A549 (cell line): ENCODE data around the gene HOMER3. TPM values are rescaled to one million over a fixed set of nuclear protein-coding genes. Genes with fewer than 3 reads are reported as not detected.

Source experiments
- ATAC-seq, 2 experiments: fragments of 200-7000 bp in 1 of 2; fragments of >200 bp in 1 of 2; cut with Nextera tagmentation in 1 of 2; cut with Tn5 transposase in 1 of 2; 3 replicates each; pipeline versions ENCODE4 v1.8.0 to v1.9.1; 2018 to 2020; ENCODE audit warnings: mild to moderate bottlenecking in 1 of 2, moderate library complexity in 1 of 2
- CTCF ChIA-PET: fragments of 300-600 bp; sonication (Branson Sonifier 250); formaldehyde crosslinking; extraction: SDS; loops from one replicate; lab custom pipeline; 2021; ENCODE audit warnings: antibody characterized with exemption, inconsistent platforms; lab: Yijun Ruan, JAX
- POLR2A ChIA-PET: fragments of 350-600 bp; formaldehyde crosslinking; extraction: SDS; loops from one replicate; lab custom pipeline; 2021; ENCODE audit warnings: antibody characterized with exemption, inconsistent platforms; lab: Yijun Ruan, JAX
- DNase-seq, 2 experiments: peaks; one replicate each; pipeline versions ENCODE4 v3.0.0 to v3.0.0-alpha.2; 2011 to 2016; ENCODE audit warnings: low read depth in 1 of 2, low spot score in 1 of 2
- FAIRE-seq: peaks from 2 replicates; lab custom pipeline; 2011; peaks lifted over from hg19 to GRCh38; lab: Jason Lieb, UNC
- H3K27ac ChIP-seq, 2 experiments: fragments of >200 bp; sonication (Bioruptor Twin); formaldehyde crosslinking; 3 replicates each; pipeline ENCODE4 v1.5.1; 2016 to 2017
- H3K4me1 ChIP-seq: fragments of >200 bp; sonication (Bioruptor Twin); formaldehyde crosslinking; 3 replicates; pipeline ENCODE4 v1.6.1; 2016
- H3K4me2 ChIP-seq: fragments of >200 bp; sonication (Bioruptor Twin); formaldehyde crosslinking; 3 replicates; pipeline ENCODE4 v1.6.1; 2016
- H3K4me3 ChIP-seq: fragments of >200 bp; sonication (Bioruptor Twin); formaldehyde crosslinking; 3 replicates; pipeline ENCODE4 v1.5.1; 2016
- H3K9me3 ChIP-seq: fragments of >200 bp; sonication (Bioruptor Twin); formaldehyde crosslinking; 3 replicates; pipeline ENCODE4 v1.6.1; 2016
- BHLHE40 ChIP-seq: IDR thresholded peaks from 2 replicates; pipeline ENCODE4 v1.6.1; 2012; ENCODE audit warnings: low read depth, low read length, inconsistent platforms
- CEBPB ChIP-seq, 2 experiments: fragments of >200 bp in 1 of 2; sonication (Bioruptor Twin) in 1 of 2; formaldehyde crosslinking in 1 of 2; IDR thresholded peaks; 2 replicates each; pipeline ENCODE4 v1.6.1; 2012 to 2016
- CHD2 ChIP-seq: fragments of 150-350 bp; IDR thresholded peaks from 2 replicates; pipeline ENCODE4 v1.6.1; 2014; ENCODE audit warnings: low read length; ENCODE audit not compliant: partially characterized antibody
- E2F6 ChIP-seq: IDR thresholded peaks from 2 replicates; pipeline ENCODE4 v1.6.1; 2012; ENCODE audit warnings: low read depth, borderline replicate concordance
- EHF ChIP-seq: fragments of 250-450 bp; sonication (Bioruptor Pico); IDR thresholded peaks from 2 replicates; pipeline ENCODE4 v1.5.0; 2020; ENCODE audit warnings: mild to moderate bottlenecking
- EP300 ChIP-seq, 2 experiments: fragments of >200 bp; sonication (Bioruptor Twin); formaldehyde crosslinking; IDR thresholded peaks; 2 replicates in 1 of 2; 3 replicates in 1 of 2; pipeline ENCODE4 v1.6.1; 2016 to 2017
- FOSL2 ChIP-seq, 2 experiments: fragments of 450-650 bp in 1 of 2; fragments of >200 bp in 1 of 2; sonication (Bioruptor Twin) in 1 of 2; formaldehyde crosslinking; IDR thresholded peaks; 2 replicates each; pipeline versions ENCODE4 v1.5.0 to v1.6.1; 2016 to 2020; ENCODE audit warnings: mild to moderate bottlenecking in 1 of 2, moderate library complexity in 1 of 2
- FOXS1 ChIP-seq: fragments of 250-450 bp; sonication (Bioruptor Pico); IDR thresholded peaks from 2 replicates; pipeline ENCODE4 v1.5.0; 2020; ENCODE audit warnings: mild to moderate bottlenecking, moderate library complexity
- GATA3 ChIP-seq: IDR thresholded peaks from 2 replicates; pipeline ENCODE4 v1.6.1; 2012; ENCODE audit warnings: borderline replicate concordance
- HDAC2 ChIP-seq: fragments of 200-600 bp; sonication (generic); IDR thresholded peaks from 2 replicates; pipeline ENCODE4 v1.6.1; 2016
- HES2 ChIP-seq: fragments of >200 bp; sonication (Bioruptor Twin); formaldehyde crosslinking; IDR thresholded peaks from 2 replicates; pipeline ENCODE4 v1.6.1; 2016
- HMGXB4 ChIP-seq: fragments of 250-450 bp; sonication (Bioruptor Pico); IDR thresholded peaks from 2 replicates; pipeline ENCODE4 v1.5.0; 2021; ENCODE audit warnings: mild to moderate bottlenecking, moderate library complexity, borderline replicate concordance
- HOXA7 ChIP-seq: fragments of 250-450 bp; sonication (Bioruptor Pico); IDR thresholded peaks from 2 replicates; pipeline ENCODE4 v1.5.0; 2020; ENCODE audit warnings: mild to moderate bottlenecking, moderate library complexity
- HOXB13 ChIP-seq: fragments of 250-450 bp; sonication (Bioruptor Pico); IDR thresholded peaks from 2 replicates; pipeline ENCODE4 v1.5.0; 2020; ENCODE audit warnings: low read depth, mild to moderate bottlenecking, moderate library complexity
- HOXB5 ChIP-seq: fragments of 250-450 bp; sonication (Bioruptor Pico); IDR thresholded peaks from 2 replicates; pipeline ENCODE4 v1.5.0; 2020; ENCODE audit warnings: mild to moderate bottlenecking, moderate library complexity
- JUN ChIP-seq, 2 experiments: fragments of >200 bp; sonication (Bioruptor Twin); formaldehyde crosslinking; IDR thresholded peaks; 2 replicates in 1 of 2; 3 replicates in 1 of 2; pipeline ENCODE4 v1.6.1; 2016 to 2017
- MAFK ChIP-seq: fragments of 450-650 bp; IDR thresholded peaks from 2 replicates; pipeline ENCODE4 v1.6.1; 2014; ENCODE audit not compliant: partially characterized antibody
- MAZ ChIP-seq: fragments of 150-350 bp; IDR thresholded peaks from 2 replicates; pipeline ENCODE4 v1.6.1; 2014; ENCODE audit warnings: antibody characterized with exemption, low read depth, low read length, borderline replicate concordance
- NPAS2 ChIP-seq: fragments of 250-450 bp; sonication (Bioruptor Pico); IDR thresholded peaks from 2 replicates; pipeline ENCODE4 v1.8.0; 2022; ENCODE audit warnings: mild to moderate bottlenecking, moderate library complexity, borderline replicate concordance
- NR3C1 ChIP-seq: fragments of >200 bp; sonication (Bioruptor Twin); formaldehyde crosslinking; IDR thresholded peaks from 3 replicates; pipeline ENCODE4 v1.6.1; 2017
- RCOR1 ChIP-seq: fragments of 150-350 bp; IDR thresholded peaks from 2 replicates; pipeline ENCODE4 v1.6.1; 2014; ENCODE audit warnings: antibody characterized with exemption, low read length, low read depth
- RFX5 ChIP-seq: fragments of 450-650 bp; IDR thresholded peaks from 2 replicates; pipeline ENCODE4 v1.7.1; 2014; ENCODE audit warnings: antibody characterized with exemption, mild to moderate bottlenecking, moderate library complexity
- SREBF2 ChIP-seq: fragments of 450-650 bp; IDR thresholded peaks from 2 replicates; pipeline ENCODE4 v1.6.1; 2014; ENCODE audit warnings: mild to moderate bottlenecking, moderate library complexity
- ZC3H11A ChIP-seq: fragments of 450-650 bp; IDR thresholded peaks from 2 replicates; pipeline ENCODE4 v1.6.1; 2014; ENCODE audit warnings: antibody characterized with exemption, mild to moderate bottlenecking
- ZFP36 ChIP-seq: fragments of 450-650 bp; IDR thresholded peaks from 2 replicates; pipeline ENCODE4 v1.6.1; 2014; ENCODE audit warnings: borderline replicate concordance; ENCODE audit not compliant: partially characterized antibody
- ZNF302 ChIP-seq: fragments of 250-450 bp; sonication (Bioruptor Pico); IDR thresholded peaks from 2 replicates; pipeline ENCODE4 v1.9.0; 2021; ENCODE audit warnings: inconsistent platforms, mild to moderate bottlenecking, moderate library complexity
- ZSCAN20 ChIP-seq: fragments of 250-450 bp; sonication (Bioruptor Pico); IDR thresholded peaks from 2 replicates; pipeline ENCODE4 v1.8.0; 2022; ENCODE audit warnings: mild to moderate bottlenecking, moderate library complexity
- WGBS: methylation state at CpG from one replicate; pipeline ENCODE4 v1.1.6; 2017; ENCODE audit errors: missing lambda C conversion rate; 5-methylcytosine and 5-hydroxymethylcytosine counted together
- polyA plus RNA-seq, 4 experiments: library from polyadenylated mRNA; depleted of rRNA in 3 of 4; stranded (reverse); fragments of >200 nt; fragmentation: RNase III in 1 of 4; extraction: RNeasy Plus Mini Kit Qiagen cat#74134 plus additional on column Dnase treatment in 1 of 4; gene quantifications; 2 replicates in 3 of 4; 3 replicates in 1 of 4; pipeline ENCODE4 v1.2.3, GENCODE V29; 2011 to 2017
- TF ChIP-seq, protein P1 (sequence below): IDR thresholded peaks from 2 replicates; pipeline ENCODE4 v1.6.1; 2012

HOMER3 gene
- polyA plus RNA-seq, 2 of the 4 experiments (the other 2 are of a cell fraction), result 9.9 to 35.4 TPM

- no peak for TF ChIP-seq HES2
- TF ChIP-seq HOXB13, result no peak
- no peak for TF ChIP-seq BHLHE40
- TF ChIP-seq HOXB5 (CRISPR knock-in tag), result no peak
- TF ChIP-seq HMGXB4 (CRISPR knock-in tag), result no peak
- no peak for TF ChIP-seq EP300 (IDR thresholded peaks at IDR 0.05)
- TF ChIP-seq, protein P1, sequence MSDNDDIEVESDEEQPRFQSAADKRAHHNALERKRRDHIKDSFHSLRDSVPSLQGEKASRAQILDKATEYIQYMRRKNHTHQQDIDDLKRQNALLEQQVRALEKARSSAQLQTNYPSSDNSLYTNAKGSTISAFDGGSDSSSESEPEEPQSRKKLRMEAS, result no peak
- TF ChIP-seq MAFK, result no peak
- TF ChIP-seq ZNF302 (CRISPR knock-in tag), result no peak
- TF ChIP-seq ZFP36, result no peak
- TF ChIP-seq FOXS1 (CRISPR knock-in tag), result no peak
- no peak for TF ChIP-seq MAZ
Observed at GRCh38 chr19:18928018-18928805, 12.8 kb downstream of the HOMER3 start (continued).

- no peak for ATAC-seq
Observed at GRCh38 chr19:18924684-18925213, 16.3 kb downstream of the HOMER3 start.

GRCh38 chr19:18922228-18922985, 18.6 kb downstream of the HOMER3 start:
- Histone ChIP-seq H3K27ac (no peak overlapping the region), H3K4me1 (peaks cover 8% of the 10 kb centered on the region; the same call in 1 of the 3 replicates), H3K4me2 (no peak overlapping the region), H3K9me3 (no peaks in the 10 kb centered on the region), H3K4me3 (no peak overlapping the region)
- POLR2A ChIA-PET, result no interaction called here
- DNase-seq, result no peak
- no peak for TF ChIP-seq E2F6
- no peak for TF ChIP-seq CEBPB (IDR thresholded peaks at IDR 0.05)
- TF ChIP-seq EHF (CRISPR knock-in tag), result no peak
- no peak for TF ChIP-seq EP300 (IDR thresholded peaks at IDR 0.05)
- no peak for TF ChIP-seq ZC3H11A
- TF ChIP-seq, protein P1, result no peak
- no peak for TF ChIP-seq RFX5
- TF ChIP-seq RCOR1, result no peak
- WGBS, result 91% methylated on average over 13 of the region's 29 CpGs
- CTCF ChIA-PET, result interaction anchor here (0.9 to 2.3 kb wide), 2 partner anchors 64 to 65 kb away, joined by 4 to 8 read pairs; no protein-coding TSS in a partner anchor
- FAIRE-seq, result no peak
- no peak for ATAC-seq

More at GRCh38 chr19:18924684-18925213, 16.3 kb downstream of the HOMER3 start:
- no peak overlapping the region for H3K4me3 ChIP-seq
- H3K4me1 ChIP-seq, result peaks cover 4% of the 10 kb centered on the region; the same call in 1 of the 3 replicates
- H3K27ac ChIP-seq, result no peak overlapping the region
- DNase-seq, result no peak
- H3K9me3 ChIP-seq, result no peaks in the 10 kb centered on the region
- POLR2A ChIA-PET, result no interaction called here
- 94% methylated on average over 5 of the region's 15 CpGs for WGBS
- no peak overlapping the region for H3K4me2 ChIP-seq
- FAIRE-seq, result no peak
- no peak for TF ChIP-seq ZFP36
- no peak for TF ChIP-seq HDAC2
- no peak for TF ChIP-seq EHF (CRISPR knock-in tag)
- no peak for TF ChIP-seq ZSCAN20
- TF ChIP-seq JUN (IDR thresholded peaks at IDR 0.05), result no peak
- TF ChIP-seq CEBPB (IDR thresholded peaks at IDR 0.05), result no peak
- no peak for TF ChIP-seq BHLHE40
- no peak for TF ChIP-seq NPAS2 (CRISPR knock-in tag)
- no peak for TF ChIP-seq NR3C1
- TF ChIP-seq CHD2, result no peak
- no peak for TF ChIP-seq FOSL2 (IDR thresholded peaks at IDR 0.05)
- TF ChIP-seq FOSL2 (CRISPR knock-in tag; IDR thresholded peaks at IDR 0.05), result no peak
- TF ChIP-seq HOXA7 (CRISPR knock-in tag), result no peak
- TF ChIP-seq GATA3, result no peak
- TF ChIP-seq SREBF2, result no peak
- TF ChIP-seq HOXB13, result no peak
- no peak for TF ChIP-seq ZC3H11A
- CTCF ChIA-PET, result no interaction called here
